ENCODE data around the gene SCYGR3. TPM values are rescaled to one million over a fixed set of nuclear protein-coding genes. Genes with fewer than 3 reads are reported as not detected.

SCYGR3 gene
- total and polyA plus RNA-seq, 2 of the 8 experiments (the other 6 are each of a cell fraction or from before 2014, with no cell fraction given): not detected

DNA sequence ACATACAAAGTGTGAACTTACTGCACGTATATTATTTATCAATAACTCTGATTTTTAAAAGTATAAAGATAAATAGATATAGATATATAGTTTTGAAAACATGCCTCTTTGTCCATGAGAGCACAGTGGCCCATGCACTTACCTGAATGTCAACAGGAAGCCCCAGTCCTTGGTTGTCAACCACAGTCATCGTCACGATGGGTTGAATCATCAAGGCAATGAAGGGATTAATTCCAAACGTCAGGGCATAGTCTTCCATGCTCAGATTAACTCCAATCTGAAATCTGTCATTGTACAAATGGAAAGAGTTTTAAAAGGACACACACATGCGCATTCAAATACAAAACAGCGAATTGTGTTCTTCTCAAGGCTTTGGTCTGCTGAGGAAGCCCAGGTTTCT lies 18.2 kb upstream of the SCYGR3 start:
- Histone ChIP-seq H3K27me3 (replicated peaks in 1 of 4; ENCODE audit: control insufficient read depth in 3 of 4, extremely low read depth in 1 of 4, insufficient read depth in 3 of 4, low read length in 3 of 4) (no peaks in the 10 kb centered on the region), H3K4me1 (replicated peaks in 1 of 4; ENCODE audit: control insufficient read depth in 3 of 4, insufficient read depth in 4 of 4, low read length in 3 of 4) (no peaks in the 10 kb centered on the region), H3K9ac (replicated peaks in 1 of 4; ENCODE audit: extremely low read depth in 1 of 4, low read depth in 3 of 4, low read length in 3 of 4) (no peak overlapping the region), H2BK5ac (ENCODE audit: low read depth, low read length) (no peak overlapping the region), H2AK5ac (ENCODE audit: low read depth, low read length) (no peak overlapping the region), H3K79me1 (ENCODE audit: low read depth, low read length) (no peaks in the 10 kb centered on the region), H4K5ac (ENCODE audit: insufficient read length, low read depth, low read length) (no peak overlapping the region), H3K4me2 (ENCODE audit: insufficient read depth in 1 of 2, low read depth in 2 of 2, low read length in 2 of 2) (no peak overlapping the region), H4K8ac (ENCODE audit: extremely low read depth, insufficient read depth, low read length) (no peak overlapping the region), H2BK120ac (replicated peaks; ENCODE audit: low read depth, low read length) (no peak overlapping the region), H3K4me3 (ENCODE audit: extremely low read depth in 1 of 4, insufficient read depth in 2 of 4, low read depth in 3 of 4, low read length in 4 of 4) (no peak overlapping the region), H2BK12ac (ENCODE audit: low read depth, low read length) (no peak overlapping the region), H3K23me2 (ENCODE audit: low read depth, low read length) (no peaks in the 10 kb centered on the region), H3K79me2 (ENCODE audit: control insufficient read depth in 1 of 2, insufficient read depth in 2 of 2, low read length in 2 of 2) (no peaks in the 10 kb centered on the region), H3K36me3 (ENCODE audit: control insufficient read depth in 2 of 4, insufficient read depth in 4 of 4, low read length in 3 of 4) (no peaks in the 10 kb centered on the region), H3K18ac (ENCODE audit: extremely low read depth, low read length) (no peak overlapping the region), H2BK20ac (ENCODE audit: low read length) (no peak overlapping the region), H3K14ac (ENCODE audit: insufficient read length) (no peak overlapping the region), H3K56ac (replicated peaks; ENCODE audit: insufficient read length, low read depth, low read length) (no peak overlapping the region), H3K9me3 (ENCODE audit: insufficient read depth in 2 of 2, low read depth in 1 of 2, low read length in 1 of 2) (no peaks in the 10 kb centered on the region), H3K4ac (replicated peaks; ENCODE audit: insufficient read length, low read depth, low read length) (no peak overlapping the region), H2BK15ac (ENCODE audit: low read length) (no peak overlapping the region), H4K91ac (replicated peaks; ENCODE audit: insufficient read length, low read length) (no peak overlapping the region), H2AFZ (ENCODE audit: low read length) (no peak overlapping the region), H4K20me1 (replicated peaks in 1 of 2; ENCODE audit: control insufficient read depth in 1 of 2, insufficient read depth in 2 of 2, low read length in 2 of 2) (no peaks in the 10 kb centered on the region), H3K27ac (ENCODE audit: low read depth, low read length) (no peak overlapping the region), H3K23ac (ENCODE audit: insufficient read length) (no peak overlapping the region)
- POLR2A ChIA-PET (ENCODE audit: partially characterized antibody): no interaction called here
- TF ChIP-seq RXRA (IDR thresholded peaks at IDR 0.05; ENCODE audit: insufficient read depth, low read depth, low read length) (no peak), SP1 (IDR thresholded peaks at IDR 0.05; ENCODE audit: low read depth, low read length) (no peak), TEAD4 (IDR thresholded peaks at IDR 0.05; ENCODE audit: low read depth, low read length) (no peak), MAFK (IDR thresholded peaks at IDR 0.05; ENCODE audit: low read depth, low read length) (no peak), SUZ12 (IDR thresholded peaks at IDR 0.05; ENCODE audit: low read length) (no peak), E2F6 (IDR thresholded peaks at IDR 0.05) (no peak), CTBP2 (IDR thresholded peaks at IDR 0.05; ENCODE audit: borderline replicate concordance, insufficient read depth, insufficient read length, low read length) (no peak), CREB1 (IDR thresholded peaks at IDR 0.05) (no peak), BACH1 (IDR thresholded peaks at IDR 0.05; ENCODE audit: low read length) (no peak), SIX5 (IDR thresholded peaks at IDR 0.05; ENCODE audit: low read depth, low read length) (no peak), SP2 (IDR thresholded peaks at IDR 0.05; ENCODE audit: low read length) (no peak), CHD2 (IDR thresholded peaks at IDR 0.05; ENCODE audit: low read length) (no peak), GABPA (IDR thresholded peaks at IDR 0.05; ENCODE audit: borderline replicate concordance, insufficient read depth, low read length) (no peak), RFX5 (IDR thresholded peaks at IDR 0.05; ENCODE audit: borderline replicate concordance, low read depth, low read length) (no peak)
- CTCF ChIA-PET (ENCODE audit: partially characterized antibody): interaction anchor here (0.5 to 1.7 kb wide), 4 partner anchors 19 to 1973 kb away, joined by 3 to 4 read pairs (median 3); no protein-coding TSS in a partner anchor
- no peak for DNase-seq (ENCODE audit: low read depth in 1 of 2, low spot score in 2 of 2)
- FAIRE-seq: no peak
- WGBS, 2 experiments (ENCODE audit: extremely low coverage in 1 of 2, insufficient coverage in 1 of 2, insufficient read length in 1 of 2, insufficient replicate concordance in 2 of 2, low coverage in 1 of 2, low lambda C conversion rate in 2 of 2, missing lambda C conversion rate in 1 of 2): 92% methylated on average over 6 of the region's 6 CpGs; no CpG with 5 or more reads in 1 of the 2 experiments
